Endodermal cell (in vitro differentiated cells): ENCODE results near the gene ACSM6. TPM values are rescaled to one million over a fixed set of nuclear protein-coding genes. Genes with fewer than 3 reads are reported as not detected.

Experiments used
- DNase-seq: peaks from one replicate; pipeline ENCODE4 v3.0.0-alpha.2; 2017
- H3K27ac ChIP-seq: 2 replicates; pipeline ENCODE4 v1.5.1; 2013; ENCODE audit warnings: mild to moderate bottlenecking, low read depth, low read length, moderate library complexity
- H3K27me3 ChIP-seq: 2 replicates; pipeline ENCODE4 v1.6.1; 2013; ENCODE audit warnings: mild to moderate bottlenecking, low read length, moderate library complexity; ENCODE audit not compliant: insufficient read depth, control insufficient read depth, poor library complexity, severe bottlenecking
- H3K36me3 ChIP-seq: 2 replicates; pipeline ENCODE4 v1.7.0; 2013; ENCODE audit warnings: mild to moderate bottlenecking, low read length, moderate library complexity; ENCODE audit not compliant: control insufficient read depth, insufficient read depth
- H3K4me1 ChIP-seq: one replicate; pipeline ENCODE4 v1.7.0; 2013; ENCODE audit warnings: low read length; ENCODE audit not compliant: control insufficient read depth, insufficient read depth
- H3K4me3 ChIP-seq: 2 replicates; pipeline ENCODE4 v1.5.1; 2013; ENCODE audit warnings: mild to moderate bottlenecking, low read length, moderate library complexity
- H3K9ac ChIP-seq: 2 replicates; pipeline ENCODE4 v1.6.1; 2013; ENCODE audit warnings: mild to moderate bottlenecking, low read length, moderate library complexity; ENCODE audit not compliant: poor library complexity, severe bottlenecking; ENCODE audit errors: extremely low read depth
- H3K9me3 ChIP-seq: 2 replicates; pipeline ENCODE4 v1.6.1; 2013; ENCODE audit warnings: mild to moderate bottlenecking, low read length, moderate library complexity; ENCODE audit not compliant: control insufficient read depth
- H3K27ac Mint-ChIP-seq: 2 replicates; pipeline ENCODE4 v1.8.0; 2020; ENCODE audit warnings: mixed read lengths
- H3K27me3 Mint-ChIP-seq: 2 replicates; pipeline ENCODE4 v1.8.0; 2021; ENCODE audit warnings: mild to moderate bottlenecking, mixed read lengths; ENCODE audit not compliant: insufficient read depth
- H3K36me3 Mint-ChIP-seq: 2 replicates; pipeline ENCODE4 v1.8.0; 2020; ENCODE audit warnings: low read depth, mixed read lengths
- H3K4me1 Mint-ChIP-seq: 2 replicates; pipeline ENCODE4 v1.8.0; 2020; ENCODE audit warnings: mixed read lengths
- H3K4me3 Mint-ChIP-seq: 2 replicates; pipeline ENCODE4 v1.8.0; 2020; ENCODE audit warnings: mild to moderate bottlenecking, moderate library complexity, mixed read lengths
- H3K9me3 Mint-ChIP-seq: 2 replicates; pipeline ENCODE4 v1.8.0; 2020; ENCODE audit warnings: mild to moderate bottlenecking, mixed read lengths
- CTCF ChIP-seq: fragments of 200-600 bp; sonication (generic); conservative IDR thresholded peaks from 2 replicates; pipeline ENCODE4 v1.5.0; 2021; ENCODE audit warnings: antibody characterized with exemption, mild to moderate bottlenecking
- WGBS, 2 experiments: methylation state at CpG; one replicate each; pipeline versions ENCODE4 v1.1.5 to v1.1.7; 2013; ENCODE audit warnings: missing lambda C conversion rate in 2 of 2, mixed read lengths in 1 of 2; ENCODE audit not compliant: insufficient coverage in 1 of 2, insufficient read length in 1 of 2; 5-methylcytosine and 5-hydroxymethylcytosine counted together
- total RNA-seq, 2 donors: library from RNA; stranded (reverse); fragmentation: NEBNext Ultra II Directional in 1 of 2; extraction: Animal tissue kit (Norgen Biotek cat#: 25700) in 1 of 2; gene quantifications; 2 replicates in 1 of 2; 3 replicates in 1 of 2; pipeline ENCODE4 v1.2.1, GENCODE V29; 2021

The ACSM6 gene
- total RNA-seq, 2 donors from 2014 or later: not detected

DNA sequence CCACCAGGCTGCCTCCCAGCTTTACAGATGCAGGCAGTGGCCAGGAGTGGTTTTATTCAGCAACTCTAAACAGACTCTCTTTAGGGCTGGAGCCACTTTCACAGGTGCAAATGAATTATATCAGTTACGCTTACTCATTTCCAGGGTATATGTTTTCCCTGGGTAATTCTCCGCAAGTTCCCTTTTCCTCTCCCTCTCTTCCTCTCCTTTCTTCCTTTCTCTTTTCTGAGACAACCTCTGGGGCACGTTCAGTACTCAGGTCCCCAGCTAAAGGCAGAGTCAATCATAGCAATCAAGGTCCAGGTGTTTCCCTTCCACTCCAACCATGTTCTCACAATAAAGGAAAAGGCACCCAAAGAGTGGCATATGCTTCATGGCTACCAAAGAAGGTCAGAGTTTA is 55.4 kb downstream of the ACSM6 start:
- Mint-ChIP-seq H3K27me3 (no peaks in the 10 kb centered on the region), H3K4me3 (no peak overlapping the region), H3K27ac (peak overlapping the region; percentile 2), H3K4me1 (peaks cover 46% of the 10 kb centered on the region), H3K9me3 (no peaks in the 10 kb centered on the region), H3K36me3 (peaks cover 34% of the 10 kb centered on the region)
- H3K27me3 ChIP-seq: no peaks in the 10 kb centered on the region
- H3K36me3 ChIP-seq: peaks cover 100% of the 10 kb centered on the region
- no peak overlapping the region for H3K27ac ChIP-seq
- DNase-seq: no peak
- no peak overlapping the region for H3K9ac ChIP-seq
- 86 to 88% methylated on average over 3 of the region's 3 CpGs for WGBS, 2 experiments
- TF ChIP-seq CTCF: no peak
- no peaks in the 10 kb centered on the region for H3K9me3 ChIP-seq
- H3K4me1 ChIP-seq: peaks cover 11% of the 10 kb centered on the region
- H3K4me3 ChIP-seq: no peak overlapping the region

GRCh38 chr10:95250856-95251255 is 56.8 kb downstream of the ACSM6 start:
- Histone ChIP-seq H3K9ac (no peak overlapping the region), H3K36me3 (peaks cover 100% of the 10 kb centered on the region), H3K27ac (no peak overlapping the region), H3K27me3 (no peaks in the 10 kb centered on the region), H3K4me1 (peaks cover 11% of the 10 kb centered on the region), H3K9me3 (no peaks in the 10 kb centered on the region), H3K4me3 (no peak overlapping the region)
- H3K36me3 Mint-ChIP-seq: peaks cover 34% of the 10 kb centered on the region
- H3K27me3 Mint-ChIP-seq: no peaks in the 10 kb centered on the region
- peaks cover 46% of the 10 kb centered on the region for H3K4me1 Mint-ChIP-seq
- no peak for TF ChIP-seq CTCF
- H3K4me3 Mint-ChIP-seq: no peak overlapping the region
- H3K9me3 Mint-ChIP-seq: peaks cover 1% of the 10 kb centered on the region
- H3K27ac Mint-ChIP-seq: no peak overlapping the region
- DNase-seq: peak; percentile 36
- 99 to 100% methylated on average over 2 to 4 of the region's 4 CpGs for WGBS, 2 experiments

- TF ChIP-seq CTCF: no peak
- Histone ChIP-seq H3K27ac (no peak overlapping the region), H3K36me3 (peaks cover 98% of the 10 kb centered on the region), H3K9me3 (peaks cover 17% of the 10 kb centered on the region), H3K9ac (no peak overlapping the region), H3K4me3 (peak overlapping the region; percentile 1), H3K4me1 (no peaks in the 10 kb centered on the region), H3K27me3 (no peaks in the 10 kb centered on the region)
- DNase-seq: no peak
- peak overlapping the region; percentile 45 for H3K27ac Mint-ChIP-seq
- no peak overlapping the region for H3K4me3 Mint-ChIP-seq
- H3K9me3 Mint-ChIP-seq: peaks cover 15% of the 10 kb centered on the region
- peaks cover 29% of the 10 kb centered on the region for H3K4me1 Mint-ChIP-seq
- peaks cover 45% of the 10 kb centered on the region for H3K36me3 Mint-ChIP-seq
- WGBS, 2 experiments: 75 to 91% methylated on average over 1 to 2 of the region's 2 CpGs
- no peaks in the 10 kb centered on the region for H3K27me3 Mint-ChIP-seq
These were observed 59.0 kb downstream of the ACSM6 start for GRCh38 chr10:95253007-95253406.
